WTC11 (cell line): ENCODE measurements around the gene HRCT1. TPM values are rescaled to one million over a fixed set of nuclear protein-coding genes. Genes with fewer than 3 reads are reported as not detected.
"Not testable (repeated sequence)": the region's sequence is repeated elsewhere in the genome, so short reads cannot be mapped to it uniquely, and the experiment has no call there.

Experiments used
- ATAC-seq: fragments of 200-7000 bp; cut with Tn5 transposase; 2 replicates; pipeline ENCODE4 v1.10.0; 2021; ENCODE audit warnings: mild to moderate bottlenecking, moderate library complexity
- CTCF ChIA-PET: fragments of 300-600 bp; sonication (Branson Sonifier 250); formaldehyde crosslinking; loops from one replicate; lab custom pipeline; 2021; ENCODE audit warnings: antibody characterized with exemption; lab: Charles Lee
- POLR2A ChIA-PET: fragments of 350-600 bp; sonication (Branson Sonifier 250); formaldehyde crosslinking; loops from one replicate; lab custom pipeline; 2021; ENCODE audit warnings: antibody characterized with exemption; lab: Charles Lee
- DNase-seq: peaks from one replicate; pipeline ENCODE4 v3.0.0; 2021; ENCODE audit warnings: low spot score
- H3K27ac Mint-ChIP-seq: 2 replicates; pipeline ENCODE4 v1.8.0; 2021; ENCODE audit warnings: mixed read lengths
- H3K27me3 Mint-ChIP-seq: 2 replicates; pipeline ENCODE4 v1.8.0; 2021; ENCODE audit warnings: low read depth, mild to moderate bottlenecking, moderate library complexity, mixed read lengths
- H3K36me3 Mint-ChIP-seq: 2 replicates; pipeline ENCODE4 v1.8.0; 2021; ENCODE audit warnings: mixed read lengths
- H3K4me1 Mint-ChIP-seq: 2 replicates; pipeline ENCODE4 v1.8.0; 2022; ENCODE audit warnings: mixed read lengths
- H3K4me3 Mint-ChIP-seq: 2 replicates; pipeline ENCODE4 v1.8.0; 2021; ENCODE audit warnings: mild to moderate bottlenecking, moderate library complexity, mixed read lengths
- H3K9me3 Mint-ChIP-seq: 2 replicates; pipeline ENCODE4 v1.8.0; 2021; ENCODE audit warnings: mixed read lengths
- CREB1 ChIP-seq: sonication (generic); formaldehyde crosslinking; IDR thresholded peaks from 2 replicates; pipeline ENCODE4 v1.8.0; 2023; ENCODE audit warnings: mild to moderate bottlenecking, missing genetic modification reagents
- ELF4 ChIP-seq: sonication (generic); formaldehyde crosslinking; IDR thresholded peaks from 2 replicates; pipeline ENCODE4 v1.8.1; 2022; ENCODE audit warnings: low read depth, mild to moderate bottlenecking, moderate library complexity, missing genetic modification reagents
- ETV6 ChIP-seq: sonication (generic); formaldehyde crosslinking; IDR thresholded peaks from 2 replicates; pipeline ENCODE4 v1.8.1; 2022; ENCODE audit warnings: mild to moderate bottlenecking, missing genetic modification reagents
- FOXJ3 ChIP-seq: sonication (generic); formaldehyde crosslinking; IDR thresholded peaks from 2 replicates; pipeline ENCODE4 v1.9.0; 2021; ENCODE audit warnings: missing genetic modification reagents, mild to moderate bottlenecking, borderline replicate concordance
- GRHL2 ChIP-seq: fragments of 250-450 bp; sonication (Bioruptor Pico); IDR thresholded peaks from 2 replicates; pipeline ENCODE4 v1.8.0; 2022; ENCODE audit warnings: mild to moderate bottlenecking, moderate library complexity; ENCODE audit not compliant: insufficient replicate concordance, severe bottlenecking
- MYBL2 ChIP-seq: sonication (generic); formaldehyde crosslinking; IDR thresholded peaks from 2 replicates; pipeline ENCODE4 v1.8.1; 2023; ENCODE audit warnings: mild to moderate bottlenecking, moderate library complexity, missing genetic modification reagents
- NFE2L1 ChIP-seq: sonication (generic); formaldehyde crosslinking; IDR thresholded peaks from 2 replicates; pipeline ENCODE4 v1.8.1; 2023; ENCODE audit warnings: missing genetic modification reagents
- NFYB ChIP-seq: sonication (generic); formaldehyde crosslinking; conservative IDR thresholded peaks from 2 replicates; pipeline ENCODE4 v1.8.0; 2022; ENCODE audit warnings: low read depth, missing genetic modification reagents
- NR1H2 ChIP-seq: sonication (generic); formaldehyde crosslinking; IDR thresholded peaks from 2 replicates; pipeline ENCODE4 v1.9.0; 2021; ENCODE audit warnings: mild to moderate bottlenecking, moderate library complexity, missing genetic modification reagents
- NR3C1 ChIP-seq: sonication (generic); formaldehyde crosslinking; conservative IDR thresholded peaks from 2 replicates; pipeline ENCODE4 v1.8.1; 2023; ENCODE audit warnings: low read depth, mild to moderate bottlenecking, missing genetic modification reagents
- OVOL2 ChIP-seq: fragments of 250-450 bp; sonication (Bioruptor Pico); IDR thresholded peaks from 2 replicates; pipeline ENCODE4 v1.9.0; 2021; ENCODE audit warnings: mild to moderate bottlenecking, borderline replicate concordance
- RELA ChIP-seq: sonication (generic); formaldehyde crosslinking; IDR thresholded peaks from 2 replicates; pipeline ENCODE4 v1.8.1; 2022; ENCODE audit warnings: missing genetic modification reagents, mild to moderate bottlenecking, borderline replicate concordance
- RORB ChIP-seq: fragments of 250-450 bp; sonication (Bioruptor Pico); IDR thresholded peaks from 2 replicates; pipeline ENCODE4 v1.9.0; 2021; ENCODE audit warnings: mild to moderate bottlenecking
- SMAD4 ChIP-seq: sonication (generic); formaldehyde crosslinking; IDR thresholded peaks from 2 replicates; pipeline ENCODE4 v1.8.0; 2022; ENCODE audit warnings: mild to moderate bottlenecking, missing genetic modification reagents
- SP1 ChIP-seq: sonication (generic); formaldehyde crosslinking; conservative IDR thresholded peaks from 2 replicates; pipeline ENCODE4 v1.8.1; 2022; ENCODE audit warnings: missing genetic modification reagents
- TCF7 ChIP-seq: sonication (generic); formaldehyde crosslinking; IDR thresholded peaks from 2 replicates; pipeline ENCODE4 v1.8.0; 2022; ENCODE audit warnings: mild to moderate bottlenecking, low read depth, missing genetic modification reagents, moderate library complexity
- TEAD1 ChIP-seq: sonication (generic); formaldehyde crosslinking; IDR thresholded peaks from 2 replicates; pipeline ENCODE4 v1.8.0; 2022; ENCODE audit warnings: mild to moderate bottlenecking, missing genetic modification reagents
- TEAD4 ChIP-seq: sonication (generic); formaldehyde crosslinking; IDR thresholded peaks from 2 replicates; pipeline ENCODE4 v1.8.0; 2022; ENCODE audit warnings: mild to moderate bottlenecking, missing genetic modification reagents
- ZNF138 ChIP-seq: sonication (generic); formaldehyde crosslinking; conservative IDR thresholded peaks from 2 replicates; pipeline ENCODE4 v1.8.1; 2022; ENCODE audit warnings: mild to moderate bottlenecking, moderate library complexity, missing genetic modification reagents
- ZNF219 ChIP-seq: sonication (generic); formaldehyde crosslinking; IDR thresholded peaks from 2 replicates; pipeline ENCODE4 v1.8.0; 2023; ENCODE audit warnings: missing genetic modification reagents, mild to moderate bottlenecking, borderline replicate concordance
- ZNF671 ChIP-seq: fragments of 250-450 bp; sonication (Bioruptor Pico); IDR thresholded peaks from 2 replicates; pipeline ENCODE4 v1.8.0; 2021; ENCODE audit warnings: mild to moderate bottlenecking
- total RNA-seq: library from RNA; stranded (reverse); gene quantifications from 3 replicates; pipeline ENCODE4 v1.2.3, GENCODE V29; 2021
- TF ChIP-seq, protein P1 (sequence below): sonication (generic); formaldehyde crosslinking; IDR thresholded peaks from 2 replicates; pipeline ENCODE4 v1.8.1; 2023; ENCODE audit warnings: mild to moderate bottlenecking, missing genetic modification reagents, moderate library complexity
- TF ChIP-seq, protein P2 (sequence below): sonication (generic); formaldehyde crosslinking; IDR thresholded peaks from 2 replicates; pipeline ENCODE4 v1.8.1; 2022; ENCODE audit warnings: mild to moderate bottlenecking, missing genetic modification reagents, moderate library complexity, borderline replicate concordance
- TF ChIP-seq, protein P3 (sequence below): sonication (generic); formaldehyde crosslinking; IDR thresholded peaks from 2 replicates; pipeline ENCODE4 v1.8.1; 2023; ENCODE audit warnings: mild to moderate bottlenecking, missing genetic modification reagents, borderline replicate concordance
- TF ChIP-seq, protein P4 (sequence below): sonication (generic); formaldehyde crosslinking; IDR thresholded peaks from 2 replicates; pipeline ENCODE4 v1.8.1; 2022; ENCODE audit warnings: low read depth, missing genetic modification reagents, borderline replicate concordance
- TF ChIP-seq, protein P5 (sequence below): fragments of 200-600 bp; IDR thresholded peaks from 2 replicates; pipeline ENCODE4 v1.8.0; 2022; ENCODE audit warnings: antibody characterized with exemption

Gene HRCT1
- total RNA-seq, 1 experiment from 2014 or later = not detected

DNA sequence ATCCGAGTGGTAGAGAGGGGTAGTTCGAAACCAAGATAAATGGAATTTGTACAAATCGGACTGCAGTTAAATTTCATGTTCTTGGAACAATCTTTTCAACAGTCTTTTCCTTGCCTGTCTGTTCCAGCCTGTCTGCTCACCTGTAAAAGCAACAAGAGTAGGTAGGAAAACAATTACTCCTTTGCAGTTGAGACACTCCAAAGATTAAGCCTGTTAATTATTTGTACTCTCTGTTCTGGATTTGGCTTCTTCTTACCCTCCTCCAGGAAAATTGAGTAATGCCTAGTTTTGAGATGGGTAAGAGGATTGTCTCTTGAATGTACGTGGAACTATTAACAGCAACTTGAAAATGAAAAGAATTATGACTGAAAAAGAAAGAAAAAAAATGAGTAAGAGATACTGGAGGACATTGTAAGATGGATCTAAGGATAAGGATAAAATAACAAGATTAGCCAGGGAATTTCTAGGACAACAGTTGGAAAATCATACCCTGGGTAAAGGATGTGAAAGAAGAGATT, 27.6 kb downstream of the HRCT1 start:
- Mint-ChIP-seq H3K4me3 (no peak overlapping the region), H3K36me3 (no peaks in the 10 kb centered on the region), H3K27me3 (peaks cover 13% of the 10 kb centered on the region), H3K27ac (no peak overlapping the region), H3K9me3 (peaks cover 8% of the 10 kb centered on the region), H3K4me1 (no peaks in the 10 kb centered on the region)
- DNase-seq = no peak
- ChIA-PET CTCF (no interaction called here), POLR2A (no interaction called here)
- TF ChIP-seq ZNF219 (no peak), GRHL2 (CRISPR knock-in tag) (no peak), TEAD4 (CRISPR knock-in tag) (no peak), NR3C1 (CRISPR knock-in tag) (no peak), FOXJ3 (no peak), TCF7 (CRISPR knock-in tag) (no peak), TEAD1 (CRISPR knock-in tag) (no peak), OVOL2 (CRISPR knock-in tag) (no peak), ZNF671 (CRISPR knock-in tag) (no peak), RELA (CRISPR knock-in tag) (no peak), ETV6 (CRISPR knock-in tag) (no peak), ELF4 (CRISPR knock-in tag) (no peak)
- TF ChIP-seq, protein P1, sequence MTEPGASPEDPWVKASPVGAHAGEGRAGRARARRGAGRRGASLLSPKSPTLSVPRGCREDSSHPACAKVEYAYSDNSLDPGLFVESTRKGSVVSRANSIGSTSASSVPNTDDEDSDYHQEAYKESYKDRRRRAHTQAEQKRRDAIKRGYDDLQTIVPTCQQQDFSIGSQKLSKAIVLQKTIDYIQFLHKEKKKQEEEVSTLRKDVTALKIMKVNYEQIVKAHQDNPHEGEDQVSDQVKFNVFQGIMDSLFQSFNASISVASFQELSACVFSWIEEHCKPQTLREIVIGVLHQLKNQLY = no peak
- ATAC-seq = no peak

DNA sequence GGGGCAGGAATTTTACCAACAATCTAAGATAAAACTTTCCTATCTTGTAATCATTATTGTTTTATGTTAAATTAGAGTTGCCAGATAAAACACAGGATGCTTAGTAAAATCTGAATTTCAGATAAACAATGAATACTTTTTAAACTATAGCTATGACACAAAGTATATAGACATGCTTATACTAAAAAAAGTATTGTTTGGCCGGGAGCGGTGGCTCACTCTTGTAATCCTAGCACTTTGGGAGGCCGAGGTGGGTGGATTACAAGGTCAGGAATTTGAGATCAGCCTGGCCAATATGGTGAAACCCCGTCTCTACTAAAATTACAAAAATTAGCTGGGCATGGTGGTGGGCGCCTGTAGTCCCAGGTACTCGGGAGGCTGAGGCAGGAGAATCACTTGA, 28.1 kb downstream of the HRCT1 start:
- POLR2A ChIA-PET, H3K4me1 Mint-ChIP-seq, DNase-seq, ATAC-seq, H3K9me3 Mint-ChIP-seq, H3K27ac Mint-ChIP-seq, CTCF ChIA-PET, H3K4me3 Mint-ChIP-seq, H3K36me3 Mint-ChIP-seq: not testable (repeated sequence)
- H3K27me3 Mint-ChIP-seq = peaks cover 13% of the 10 kb centered on the region

DNA sequence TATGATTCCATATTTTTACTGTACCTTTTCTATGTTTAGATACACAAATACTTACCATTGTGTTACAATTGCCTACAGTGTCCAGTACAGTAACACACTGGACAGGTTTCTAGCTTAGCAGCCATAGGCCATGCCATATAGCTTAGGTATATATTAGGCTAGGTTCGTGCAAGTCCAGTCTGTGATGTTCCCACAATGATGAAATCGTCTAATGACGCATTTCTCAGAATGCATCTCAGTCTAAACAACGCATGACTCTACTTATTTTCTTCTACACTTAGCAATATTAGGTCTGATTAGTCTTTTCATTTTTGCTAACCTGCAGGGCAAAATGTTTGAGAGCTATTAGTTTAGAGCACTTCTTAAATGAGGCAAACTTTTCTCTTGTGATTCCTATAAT, 29.3 kb downstream of the HRCT1 start:
- H3K4me3 Mint-ChIP-seq = no peak overlapping the region
- no peak overlapping the region for H3K27ac Mint-ChIP-seq
- DNase-seq = no peak
- H3K36me3 Mint-ChIP-seq = no peaks in the 10 kb centered on the region
- no peak for ATAC-seq
- ChIA-PET CTCF (interaction anchor here (1.0 to 2.7 kb wide), 3 partner anchors 10 to 145 kb away, joined by 3 to 7 read pairs (median 4); no protein-coding TSS in a partner anchor), POLR2A (no interaction called here)
- no peaks in the 10 kb centered on the region for H3K4me1 Mint-ChIP-seq
- peaks cover 8% of the 10 kb centered on the region for H3K9me3 Mint-ChIP-seq
- peaks cover 17% of the 10 kb centered on the region for H3K27me3 Mint-ChIP-seq
- TF ChIP-seq, protein P2, sequence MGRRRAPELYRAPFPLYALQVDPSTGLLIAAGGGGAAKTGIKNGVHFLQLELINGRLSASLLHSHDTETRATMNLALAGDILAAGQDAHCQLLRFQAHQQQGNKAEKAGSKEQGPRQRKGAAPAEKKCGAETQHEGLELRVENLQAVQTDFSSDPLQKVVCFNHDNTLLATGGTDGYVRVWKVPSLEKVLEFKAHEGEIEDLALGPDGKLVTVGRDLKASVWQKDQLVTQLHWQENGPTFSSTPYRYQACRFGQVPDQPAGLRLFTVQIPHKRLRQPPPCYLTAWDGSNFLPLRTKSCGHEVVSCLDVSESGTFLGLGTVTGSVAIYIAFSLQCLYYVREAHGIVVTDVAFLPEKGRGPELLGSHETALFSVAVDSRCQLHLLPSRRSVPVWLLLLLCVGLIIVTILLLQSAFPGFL = no peak
- no peak for TF ChIP-seq RORB (CRISPR knock-in tag)
- TF ChIP-seq MYBL2 (CRISPR knock-in tag) = no peak
- no peak for TF ChIP-seq NR1H2 (CRISPR knock-in tag)
- TF ChIP-seq FOXJ3 = no peak
- no peak for TF ChIP-seq SP1 (CRISPR knock-in tag)
- no peak for TF ChIP-seq ZNF138 (CRISPR knock-in tag)
- TF ChIP-seq, protein P3, sequence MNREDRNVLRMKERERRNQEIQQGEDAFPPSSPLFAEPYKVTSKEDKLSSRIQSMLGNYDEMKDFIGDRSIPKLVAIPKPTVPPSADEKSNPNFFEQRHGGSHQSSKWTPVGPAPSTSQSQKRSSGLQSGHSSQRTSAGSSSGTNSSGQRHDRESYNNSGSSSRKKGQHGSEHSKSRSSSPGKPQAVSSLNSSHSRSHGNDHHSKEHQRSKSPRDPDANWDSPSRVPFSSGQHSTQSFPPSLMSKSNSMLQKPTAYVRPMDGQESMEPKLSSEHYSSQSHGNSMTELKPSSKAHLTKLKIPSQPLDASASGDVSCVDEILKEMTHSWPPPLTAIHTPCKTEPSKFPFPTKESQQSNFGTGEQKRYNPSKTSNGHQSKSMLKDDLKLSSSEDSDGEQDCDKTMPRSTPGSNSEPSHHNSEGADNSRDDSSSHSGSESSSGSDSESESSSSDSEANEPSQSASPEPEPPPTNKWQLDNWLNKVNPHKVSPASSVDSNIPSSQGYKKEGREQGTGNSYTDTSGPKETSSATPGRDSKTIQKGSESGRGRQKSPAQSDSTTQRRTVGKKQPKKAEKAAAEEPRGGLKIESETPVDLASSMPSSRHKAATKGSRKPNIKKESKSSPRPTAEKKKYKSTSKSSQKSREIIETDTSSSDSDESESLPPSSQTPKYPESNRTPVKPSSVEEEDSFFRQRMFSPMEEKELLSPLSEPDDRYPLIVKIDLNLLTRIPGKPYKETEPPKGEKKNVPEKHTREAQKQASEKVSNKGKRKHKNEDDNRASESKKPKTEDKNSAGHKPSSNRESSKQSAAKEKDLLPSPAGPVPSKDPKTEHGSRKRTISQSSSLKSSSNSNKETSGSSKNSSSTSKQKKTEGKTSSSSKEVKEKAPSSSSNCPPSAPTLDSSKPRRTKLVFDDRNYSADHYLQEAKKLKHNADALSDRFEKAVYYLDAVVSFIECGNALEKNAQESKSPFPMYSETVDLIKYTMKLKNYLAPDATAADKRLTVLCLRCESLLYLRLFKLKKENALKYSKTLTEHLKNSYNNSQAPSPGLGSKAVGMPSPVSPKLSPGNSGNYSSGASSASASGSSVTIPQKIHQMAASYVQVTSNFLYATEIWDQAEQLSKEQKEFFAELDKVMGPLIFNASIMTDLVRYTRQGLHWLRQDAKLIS = no peak
- TF ChIP-seq, protein P4, sequence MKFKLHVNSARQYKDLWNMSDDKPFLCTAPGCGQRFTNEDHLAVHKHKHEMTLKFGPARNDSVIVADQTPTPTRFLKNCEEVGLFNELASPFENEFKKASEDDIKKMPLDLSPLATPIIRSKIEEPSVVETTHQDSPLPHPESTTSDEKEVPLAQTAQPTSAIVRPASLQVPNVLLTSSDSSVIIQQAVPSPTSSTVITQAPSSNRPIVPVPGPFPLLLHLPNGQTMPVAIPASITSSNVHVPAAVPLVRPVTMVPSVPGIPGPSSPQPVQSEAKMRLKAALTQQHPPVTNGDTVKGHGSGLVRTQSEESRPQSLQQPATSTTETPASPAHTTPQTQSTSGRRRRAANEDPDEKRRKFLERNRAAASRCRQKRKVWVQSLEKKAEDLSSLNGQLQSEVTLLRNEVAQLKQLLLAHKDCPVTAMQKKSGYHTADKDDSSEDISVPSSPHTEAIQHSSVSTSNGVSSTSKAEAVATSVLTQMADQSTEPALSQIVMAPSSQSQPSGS (CRISPR knock-in tag) = no peak
- TF ChIP-seq NFE2L1 (CRISPR knock-in tag) = no peak
- TF ChIP-seq NFYB (CRISPR knock-in tag) = no peak
- no peak for TF ChIP-seq CREB1 (CRISPR knock-in tag)
- TF ChIP-seq, protein P5, sequence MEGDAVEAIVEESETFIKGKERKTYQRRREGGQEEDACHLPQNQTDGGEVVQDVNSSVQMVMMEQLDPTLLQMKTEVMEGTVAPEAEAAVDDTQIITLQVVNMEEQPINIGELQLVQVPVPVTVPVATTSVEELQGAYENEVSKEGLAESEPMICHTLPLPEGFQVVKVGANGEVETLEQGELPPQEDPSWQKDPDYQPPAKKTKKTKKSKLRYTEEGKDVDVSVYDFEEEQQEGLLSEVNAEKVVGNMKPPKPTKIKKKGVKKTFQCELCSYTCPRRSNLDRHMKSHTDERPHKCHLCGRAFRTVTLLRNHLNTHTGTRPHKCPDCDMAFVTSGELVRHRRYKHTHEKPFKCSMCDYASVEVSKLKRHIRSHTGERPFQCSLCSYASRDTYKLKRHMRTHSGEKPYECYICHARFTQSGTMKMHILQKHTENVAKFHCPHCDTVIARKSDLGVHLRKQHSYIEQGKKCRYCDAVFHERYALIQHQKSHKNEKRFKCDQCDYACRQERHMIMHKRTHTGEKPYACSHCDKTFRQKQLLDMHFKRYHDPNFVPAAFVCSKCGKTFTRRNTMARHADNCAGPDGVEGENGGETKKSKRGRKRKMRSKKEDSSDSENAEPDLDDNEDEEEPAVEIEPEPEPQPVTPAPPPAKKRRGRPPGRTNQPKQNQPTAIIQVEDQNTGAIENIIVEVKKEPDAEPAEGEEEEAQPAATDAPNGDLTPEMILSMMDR = no peak
- no peak for TF ChIP-seq SMAD4 (CRISPR knock-in tag)
